Nucleus accumbens (tissue), 56 donors: ENCODE data around the gene CCIN.
A peak's percentile ranks its signal among the peaks of the same experiment; 100 is the strongest.

Experiments
- DNase-seq, 56 donors: peaks; one replicate each; lab custom pipeline; 2025; lab: John Stamatoyannopoulos, UW

Gene CCIN

DNA sequence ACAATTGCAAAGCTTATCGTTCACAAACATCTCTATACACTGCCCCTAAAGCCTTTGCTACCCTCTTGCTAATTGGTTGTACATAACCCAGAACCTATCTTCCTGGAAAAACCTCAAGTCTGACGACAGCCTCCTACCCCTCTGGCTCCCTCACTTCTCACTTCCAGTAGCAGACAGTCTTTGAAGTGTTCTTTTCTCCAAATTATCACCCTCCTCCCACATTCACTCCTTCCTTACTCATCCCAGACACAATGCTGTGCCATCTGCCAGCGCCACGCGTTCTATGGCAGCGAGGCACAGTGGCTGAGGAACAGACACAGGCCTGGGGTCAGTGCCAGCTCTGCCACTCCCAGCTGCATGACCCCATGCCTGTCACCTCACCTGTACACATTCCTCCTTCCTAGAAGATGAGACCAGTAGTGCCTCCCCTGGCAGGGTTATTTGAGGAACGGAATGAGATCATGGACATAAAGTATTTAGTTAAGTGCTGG is 49.3 kb downstream of the CCIN start:
- peak in 5 of 56 donors; percentile 11 to 35 (median 19) for DNase-seq
